Measurements from ENCODE around the gene TP63. TPM values are rescaled to one million over a fixed set of nuclear protein-coding genes. Genes with fewer than 3 reads are reported as not detected.
A peak's percentile ranks its signal among the peaks of the same experiment; 100 is the strongest.

TP63 gene
- total RNA-seq, 4 donors from 2014 or later: not detected

DNA sequence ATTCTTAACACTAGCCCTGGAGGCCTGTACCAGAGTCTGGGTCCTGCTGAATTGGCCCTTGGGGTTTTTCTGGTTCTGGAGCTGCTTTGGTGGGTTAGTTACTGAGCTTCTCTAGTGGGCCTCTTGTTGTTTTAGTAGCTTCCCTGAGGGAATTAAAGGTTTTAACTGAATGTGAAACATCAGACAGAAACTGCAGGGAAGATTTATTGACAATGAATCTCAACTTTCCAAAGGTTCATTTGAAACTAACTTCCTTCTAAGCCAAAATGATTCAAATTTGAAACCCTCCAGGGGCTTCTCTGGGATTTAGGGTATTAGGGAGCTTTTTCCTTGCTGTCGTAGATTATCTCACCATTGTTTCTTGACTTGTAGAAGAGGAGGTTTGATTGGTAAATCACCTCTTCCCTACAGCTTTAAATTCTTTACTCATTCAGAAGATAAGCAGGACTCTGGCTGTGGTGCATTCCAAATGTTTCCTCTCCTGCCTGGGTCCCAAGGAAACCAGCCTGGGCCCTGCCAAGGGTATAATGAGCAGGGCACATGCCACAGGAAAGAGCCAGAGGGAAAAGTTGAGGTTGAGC is 71.0 kb downstream of the TP63 start:
- intact Hi-C loops (cut with DNase I; ENCODE audit: low total_unique reads) (no loop called here), in situ Hi-C loops (cut with MboI; ENCODE audit: low pct_ligation_motif_present in 1 of 4, low pct_unique_long_range_greater_than_20kb in 1 of 4, low sequenced_read_pairs in 3 of 4) (no loop called here)
- H3K27ac ChIP-seq: no peak overlapping the region
- TF ChIP-seq POLR2AphosphoS5 (IDR thresholded peaks at IDR 0.05) (no peak), EP300 (IDR thresholded peaks at IDR 0.05; ENCODE audit: low read depth) (no peak), POLR2A (IDR thresholded peaks at IDR 0.05) (no peak)
- TF ChIP-seq, protein P1, sequence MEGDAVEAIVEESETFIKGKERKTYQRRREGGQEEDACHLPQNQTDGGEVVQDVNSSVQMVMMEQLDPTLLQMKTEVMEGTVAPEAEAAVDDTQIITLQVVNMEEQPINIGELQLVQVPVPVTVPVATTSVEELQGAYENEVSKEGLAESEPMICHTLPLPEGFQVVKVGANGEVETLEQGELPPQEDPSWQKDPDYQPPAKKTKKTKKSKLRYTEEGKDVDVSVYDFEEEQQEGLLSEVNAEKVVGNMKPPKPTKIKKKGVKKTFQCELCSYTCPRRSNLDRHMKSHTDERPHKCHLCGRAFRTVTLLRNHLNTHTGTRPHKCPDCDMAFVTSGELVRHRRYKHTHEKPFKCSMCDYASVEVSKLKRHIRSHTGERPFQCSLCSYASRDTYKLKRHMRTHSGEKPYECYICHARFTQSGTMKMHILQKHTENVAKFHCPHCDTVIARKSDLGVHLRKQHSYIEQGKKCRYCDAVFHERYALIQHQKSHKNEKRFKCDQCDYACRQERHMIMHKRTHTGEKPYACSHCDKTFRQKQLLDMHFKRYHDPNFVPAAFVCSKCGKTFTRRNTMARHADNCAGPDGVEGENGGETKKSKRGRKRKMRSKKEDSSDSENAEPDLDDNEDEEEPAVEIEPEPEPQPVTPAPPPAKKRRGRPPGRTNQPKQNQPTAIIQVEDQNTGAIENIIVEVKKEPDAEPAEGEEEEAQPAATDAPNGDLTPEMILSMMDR (IDR thresholded peaks at IDR 0.05): no peak
- H3K9me3 ChIP-seq: no peaks in the 10 kb centered on the region
- no peak overlapping the region for H3K4me3 ChIP-seq
- 94% methylated on average over 1 of the region's 1 CpG; no CpG with 5 or more reads in 1 of the 2 donors for WGBS, 2 donors (ENCODE audit: low coverage in 1 of 2)
- no peaks in the 10 kb centered on the region for H3K4me1 ChIP-seq
- no peak for DNase-seq
- no peaks in the 10 kb centered on the region for H3K27me3 ChIP-seq
- H3K36me3 ChIP-seq: no peaks in the 10 kb centered on the region

DNA sequence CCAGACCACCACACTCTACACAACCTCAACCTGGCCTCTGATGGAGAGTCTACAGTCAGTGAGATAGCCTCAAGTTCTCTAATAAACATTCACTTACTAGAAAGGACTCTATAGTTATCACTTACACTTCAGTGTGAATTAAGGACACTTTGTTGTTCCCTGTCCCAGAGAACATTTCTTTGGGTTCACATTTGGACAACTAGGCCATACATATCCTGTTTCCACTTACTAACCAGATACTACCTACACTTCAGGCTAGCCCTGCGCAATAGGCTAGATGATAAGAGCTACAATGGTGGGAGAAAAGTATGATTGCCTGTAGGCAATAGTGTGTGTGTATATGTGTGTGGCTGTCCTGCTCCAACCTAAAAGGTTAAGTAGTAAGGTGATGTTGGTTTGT is 72.7 kb downstream of the TP63 start:
- H3K27me3 ChIP-seq: no peaks in the 10 kb centered on the region
- 83 to 100% methylated on average over 1 of the region's 1 CpG for WGBS, 2 donors (ENCODE audit: low coverage in 1 of 2)
- no peaks in the 10 kb centered on the region for H3K4me1 ChIP-seq
- intact Hi-C loops (cut with DNase I; ENCODE audit: low total_unique reads) (no loop called here), in situ Hi-C loops (cut with MboI; ENCODE audit: low pct_ligation_motif_present in 1 of 4, low pct_unique_long_range_greater_than_20kb in 1 of 4, low sequenced_read_pairs in 3 of 4) (no loop called here)
- H3K36me3 ChIP-seq: no peaks in the 10 kb centered on the region
- TF ChIP-seq POLR2AphosphoS5 (IDR thresholded peaks at IDR 0.05) (no peak), EP300 (IDR thresholded peaks at IDR 0.05; ENCODE audit: low read depth) (no peak), POLR2A (IDR thresholded peaks at IDR 0.05) (no peak)
- TF ChIP-seq, protein P1 (IDR thresholded peaks at IDR 0.05): no peak
- no peak overlapping the region for H3K4me3 ChIP-seq
- H3K9me3 ChIP-seq: no peaks in the 10 kb centered on the region
- no peak overlapping the region for H3K27ac ChIP-seq
- DNase-seq: no peak

DNA sequence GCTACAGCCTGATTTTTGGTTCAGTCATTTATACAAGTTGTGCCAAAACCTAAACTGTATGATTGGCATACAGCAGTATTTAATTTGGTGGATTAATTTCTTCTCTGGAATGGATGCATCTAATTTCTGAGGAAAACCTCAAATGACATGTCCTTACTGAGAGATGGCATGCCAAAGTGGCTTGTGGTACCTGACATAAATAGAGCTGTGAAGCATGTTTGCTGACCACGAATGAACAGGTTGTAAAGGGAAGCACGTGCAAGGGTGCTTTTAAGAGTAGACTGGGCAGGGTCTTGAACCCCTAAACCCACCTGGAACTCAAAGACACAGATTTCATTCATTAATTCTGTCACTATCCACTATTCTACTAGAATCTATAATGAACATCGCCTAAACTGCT is 77.2 kb downstream of the TP63 start:
- WGBS, 2 donors (ENCODE audit: low coverage in 1 of 2): 76 to 88% methylated on average over 1 to 3 of the region's 3 CpGs
- intact Hi-C loops (cut with DNase I; ENCODE audit: low total_unique reads) (no loop called here), in situ Hi-C loops (cut with MboI; ENCODE audit: low pct_ligation_motif_present in 1 of 4, low pct_unique_long_range_greater_than_20kb in 1 of 4, low sequenced_read_pairs in 3 of 4) (no loop called here)
- DNase-seq: no peak
- Histone ChIP-seq H3K4me1 (peaks cover 0 to 11% (median 0%) of the 10 kb centered on the region in 4 donors), H3K27ac (no peak overlapping the region), H3K9me3 (no peaks in the 10 kb centered on the region), H3K4me3 (no peak overlapping the region), H3K36me3 (no peaks in the 10 kb centered on the region), H3K27me3 (no peaks in the 10 kb centered on the region)
- TF ChIP-seq POLR2AphosphoS5 (IDR thresholded peaks at IDR 0.05): no peak
- TF ChIP-seq, protein P1 (IDR thresholded peaks at IDR 0.05): no peak
- no peak for TF ChIP-seq POLR2A (IDR thresholded peaks at IDR 0.05)
- no peak for TF ChIP-seq EP300 (IDR thresholded peaks at IDR 0.05; ENCODE audit: low read depth)

DNA sequence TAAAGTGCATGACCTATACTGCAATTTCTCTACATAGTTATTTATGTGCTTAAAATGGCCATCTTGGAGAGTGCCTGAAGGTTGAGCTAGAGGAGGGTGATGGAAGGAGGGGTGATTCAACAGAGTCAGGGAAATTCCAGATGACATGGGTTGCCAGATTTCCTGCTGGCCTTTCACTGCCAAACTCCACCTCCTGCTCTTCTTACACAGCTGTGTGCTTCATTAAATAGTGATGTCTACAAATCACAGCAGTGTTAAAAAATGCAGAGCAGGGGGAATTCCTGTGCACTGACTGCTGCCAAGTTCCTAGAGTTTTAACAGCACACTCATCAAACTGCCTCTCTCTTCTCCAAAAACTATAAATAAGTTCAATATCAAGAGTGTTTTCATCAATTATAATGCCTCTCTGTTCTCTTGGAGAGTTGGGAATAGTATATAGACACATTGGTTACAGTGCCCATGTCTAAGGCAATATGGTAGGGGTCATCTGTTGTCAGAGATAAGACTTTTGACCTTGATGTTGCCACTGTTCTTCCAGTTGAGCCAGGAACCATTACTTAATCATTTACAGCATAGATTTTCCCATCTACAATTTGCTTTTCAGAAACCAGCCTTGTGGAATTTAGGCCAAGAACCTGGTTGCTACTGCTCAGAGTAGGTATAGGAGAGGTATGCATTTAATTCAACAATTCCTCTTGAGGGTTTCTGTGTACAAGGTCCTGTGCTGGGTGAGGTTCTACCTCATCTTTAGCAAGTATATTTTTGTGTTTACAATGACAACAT is 79.6 kb downstream of the TP63 start:
- H3K27ac ChIP-seq: no peak overlapping the region

More for the DNA sequence above, 79.6 kb downstream of the TP63 start:
- TF ChIP-seq, protein P1 (IDR thresholded peaks at IDR 0.05): no peak
- TF ChIP-seq POLR2A (IDR thresholded peaks at IDR 0.05) (no peak), POLR2AphosphoS5 (IDR thresholded peaks at IDR 0.05) (peak; percentile 79 to 94 (median 89)), EP300 (IDR thresholded peaks at IDR 0.05; ENCODE audit: low read depth) (peak; percentile 43)
- in situ Hi-C loops (cut with MboI; ENCODE audit: low pct_ligation_motif_present in 1 of 4, low pct_unique_long_range_greater_than_20kb in 1 of 4, low sequenced_read_pairs in 3 of 4) (no loop called here), intact Hi-C loops (cut with DNase I; ENCODE audit: low total_unique reads) (no loop called here)
- no peaks in the 10 kb centered on the region for H3K9me3 ChIP-seq
- no peaks in the 10 kb centered on the region for H3K27me3 ChIP-seq
- H3K4me1 ChIP-seq: peaks cover 0 to 11% (median 0%) of the 10 kb centered on the region in 4 donors
- H3K4me3 ChIP-seq: no peak overlapping the region
- DNase-seq: peak; percentile 17
- no peaks in the 10 kb centered on the region for H3K36me3 ChIP-seq
